Coronary artery (tissue), 2 donors: ENCODE data around the gene KCNG4.

Experiments used
- DNase-seq: peaks from one replicate; pipeline ENCODE4 v3.0.0-alpha.2; 2017; ENCODE audit warnings: low spot score
- H3K27ac ChIP-seq, 2 donors: fragments of 200-600 bp; sonication (generic); one replicate each; pipeline ENCODE4 v1.5.1; 2016 to 2019
- H3K4me3 ChIP-seq: fragments of 200-600 bp; sonication (generic); 2 replicates; pipeline ENCODE4 v1.5.1; 2016; ENCODE audit warnings: mild to moderate bottlenecking, moderate library complexity
- CTCF ChIP-seq: fragments of 200-600 bp; sonication (generic); IDR thresholded peaks from one replicate; pipeline ENCODE4 v1.5.1; 2019; ENCODE audit warnings: antibody characterized with exemption

The KCNG4 gene

GRCh38 chr16:84266451-84266850, 26.6 kb upstream of the KCNG4 start:
- no peak overlapping the region for H3K4me3 ChIP-seq
- no peak overlapping the region for H3K27ac ChIP-seq
- TF ChIP-seq CTCF: no peak
- DNase-seq: no peak

DNA sequence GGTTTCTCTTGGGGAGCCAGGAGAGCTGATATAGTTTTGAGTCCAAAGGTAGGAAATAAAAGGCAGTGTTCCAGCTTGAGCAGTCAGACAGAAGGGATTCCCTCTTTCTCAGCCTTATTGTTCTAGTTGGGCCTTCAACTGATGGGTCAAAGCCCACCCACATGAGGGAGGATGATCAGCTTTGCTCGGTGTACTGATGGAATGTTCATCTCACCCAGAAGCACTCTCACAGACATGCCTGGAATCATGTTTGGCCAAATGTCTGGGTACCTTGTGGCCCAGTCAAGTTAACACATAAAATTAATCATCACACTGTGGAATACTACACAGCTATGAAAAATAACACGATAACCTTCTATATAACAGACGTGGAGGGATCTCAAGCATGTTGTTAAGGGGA, 23.1 kb upstream of the KCNG4 start:
- Histone ChIP-seq H3K27ac (no peak overlapping the region), H3K4me3 (no peak overlapping the region)
- no peak for TF ChIP-seq CTCF
- no peak for DNase-seq

- no peak for DNase-seq
- H3K27ac ChIP-seq: no peak overlapping the region
- H3K4me3 ChIP-seq: no peak overlapping the region
- no peak for TF ChIP-seq CTCF
Measured at GRCh38 chr16:84262031-84262430, 22.2 kb upstream of the KCNG4 start.

GRCh38 chr16:84260766-84261554, 21.1 kb upstream of the KCNG4 start:
- no peak overlapping the region for H3K27ac ChIP-seq
- no peak overlapping the region for H3K4me3 ChIP-seq
- no peak for DNase-seq
- TF ChIP-seq CTCF: no peak

- no peak for TF ChIP-seq CTCF
- Histone ChIP-seq H3K4me3 (no peak overlapping the region), H3K27ac (no peak overlapping the region)
- no peak for DNase-seq
Measured at GRCh38 chr16:84259691-84260090, 19.9 kb upstream of the KCNG4 start.

GRCh38 chr16:84258266-84258665, 18.5 kb upstream of the KCNG4 start:
- Histone ChIP-seq H3K4me3 (no peak overlapping the region), H3K27ac (no peak overlapping the region)
- DNase-seq: no peak
- TF ChIP-seq CTCF: no peak

- Histone ChIP-seq H3K4me3 (no peak overlapping the region), H3K27ac (no peak overlapping the region)
- DNase-seq: no peak
- no peak for TF ChIP-seq CTCF
Measured at GRCh38 chr16:84255050-84255810, 15.4 kb upstream of the KCNG4 start.
